ENCODE measurements around the gene AQP5. TPM values are rescaled to one million over a fixed set of nuclear protein-coding genes. Genes with fewer than 3 reads are reported as not detected.
"Not testable (repeated sequence)": the region's sequence is repeated elsewhere in the genome, so short reads cannot be mapped to it uniquely, and the experiment has no call there.

Gene AQP5
- total and polyA plus RNA-seq, 2 donors from 2014 or later: 0.91 to 0.99 TPM

GRCh38 chr12:49984476-49985359, 23.0 kb downstream of the AQP5 start:
- Histone ChIP-seq H3K9me3 (ENCODE audit: control insufficient read depth in 2 of 3, insufficient read depth in 1 of 3, low read length in 3 of 3) (no peaks in the 10 kb centered on the region), H3K4me1 (ENCODE audit: control insufficient read depth in 2 of 3, insufficient read depth in 2 of 3, low read depth in 1 of 3, low read length in 3 of 3) (peaks cover 3 to 24% (median 16%) of the 10 kb centered on the region in 3 donors), H3K27ac (ENCODE audit: low read depth in 2 of 2, low read length in 2 of 2) (no peak overlapping the region), H3K36me3 (ENCODE audit: control insufficient read depth in 2 of 3, insufficient read depth in 3 of 3, low read length in 3 of 3) (no peaks in the 10 kb centered on the region), H3K4me3 (ENCODE audit: low read length in 3 of 3) (no peak overlapping the region), H3K27me3 (ENCODE audit: control insufficient read depth, insufficient read depth, low read length) (no peaks in the 10 kb centered on the region), H3K9ac (ENCODE audit: low read length in 3 of 3) (no peak overlapping the region)
- no peak for DNase-seq
- no peak for FAIRE-seq
- intact Hi-C loops (cut with DNase I): no loop called here
- no peak for TF ChIP-seq CTCF (IDR thresholded peaks at IDR 0.05; ENCODE audit: borderline replicate concordance, extremely low read depth, insufficient read depth)

- DNase-seq (no peak), FAIRE-seq (no peak)
- intact Hi-C loops (cut with DNase I): no loop called here
- peaks cover 3 to 20% (median 13%) of the 10 kb centered on the region in 3 donors for H3K4me1 ChIP-seq (ENCODE audit: control insufficient read depth in 2 of 3, insufficient read depth in 2 of 3, low read depth in 1 of 3, low read length in 3 of 3)
- no peak for TF ChIP-seq CTCF (IDR thresholded peaks at IDR 0.05; ENCODE audit: borderline replicate concordance, extremely low read depth, insufficient read depth)
- no peak overlapping the region for H3K27ac ChIP-seq (ENCODE audit: low read depth in 2 of 2, low read length in 2 of 2)
- no peak overlapping the region for H3K9ac ChIP-seq (ENCODE audit: low read length in 3 of 3)
- no peaks in the 10 kb centered on the region for H3K27me3 ChIP-seq (ENCODE audit: control insufficient read depth, insufficient read depth, low read length)
- no peaks in the 10 kb centered on the region for H3K9me3 ChIP-seq (ENCODE audit: control insufficient read depth in 2 of 3, insufficient read depth in 1 of 3, low read length in 3 of 3)
- H3K36me3 ChIP-seq (ENCODE audit: control insufficient read depth in 2 of 3, insufficient read depth in 3 of 3, low read length in 3 of 3): no peaks in the 10 kb centered on the region
- H3K4me3 ChIP-seq (ENCODE audit: low read length in 3 of 3): no peak overlapping the region
Measured at GRCh38 chr12:49985981-49986380, 24.3 kb downstream of the AQP5 start.

- DNase-seq; H3K4me3 ChIP-seq (ENCODE audit: low read length in 3 of 3); H3K36me3 ChIP-seq (ENCODE audit: control insufficient read depth in 2 of 3, insufficient read depth in 3 of 3, low read length in 3 of 3); FAIRE-seq; H3K9me3 ChIP-seq (ENCODE audit: control insufficient read depth in 2 of 3, insufficient read depth in 1 of 3, low read length in 3 of 3); H3K27ac ChIP-seq (ENCODE audit: low read depth in 2 of 2, low read length in 2 of 2); H3K9ac ChIP-seq (ENCODE audit: low read length in 3 of 3); intact Hi-C loops (cut with DNase I); H3K27me3 ChIP-seq (ENCODE audit: control insufficient read depth, insufficient read depth, low read length): not testable (repeated sequence)
- peaks cover 3 to 18% (median 12%) of the 10 kb centered on the region in 3 donors for H3K4me1 ChIP-seq (ENCODE audit: control insufficient read depth in 2 of 3, insufficient read depth in 2 of 3, low read depth in 1 of 3, low read length in 3 of 3)
Measured at GRCh38 chr12:49986476-49986875, 24.8 kb downstream of the AQP5 start.

- peak in 2 of 5 donors; percentile 38 to 60 for DNase-seq
- no peaks in the 10 kb centered on the region for H3K27me3 ChIP-seq (ENCODE audit: control insufficient read depth, insufficient read depth, low read length)
- peak overlapping the region; percentile 8 to 50 for H3K27ac ChIP-seq (ENCODE audit: low read depth in 2 of 2, low read length in 2 of 2)
- H3K9ac ChIP-seq (ENCODE audit: low read length in 3 of 3): no peak overlapping the region
- H3K9me3 ChIP-seq (ENCODE audit: control insufficient read depth in 2 of 3, insufficient read depth in 1 of 3, low read length in 3 of 3): no peaks in the 10 kb centered on the region
- TF ChIP-seq CTCF (IDR thresholded peaks at IDR 0.05; ENCODE audit: borderline replicate concordance, extremely low read depth, insufficient read depth): no peak
- peaks cover 3 to 18% (median 10%) of the 10 kb centered on the region in 3 donors for H3K4me1 ChIP-seq (ENCODE audit: control insufficient read depth in 2 of 3, insufficient read depth in 2 of 3, low read depth in 1 of 3, low read length in 3 of 3)
- H3K4me3 ChIP-seq (ENCODE audit: low read length in 3 of 3): no peak overlapping the region
- H3K36me3 ChIP-seq (ENCODE audit: control insufficient read depth in 2 of 3, insufficient read depth in 3 of 3, low read length in 3 of 3): no peaks in the 10 kb centered on the region
- intact Hi-C loops (cut with DNase I): no loop called here
- no peak for FAIRE-seq
Measured at GRCh38 chr12:49987625-49988303, 26.1 kb downstream of the AQP5 start.

DNA sequence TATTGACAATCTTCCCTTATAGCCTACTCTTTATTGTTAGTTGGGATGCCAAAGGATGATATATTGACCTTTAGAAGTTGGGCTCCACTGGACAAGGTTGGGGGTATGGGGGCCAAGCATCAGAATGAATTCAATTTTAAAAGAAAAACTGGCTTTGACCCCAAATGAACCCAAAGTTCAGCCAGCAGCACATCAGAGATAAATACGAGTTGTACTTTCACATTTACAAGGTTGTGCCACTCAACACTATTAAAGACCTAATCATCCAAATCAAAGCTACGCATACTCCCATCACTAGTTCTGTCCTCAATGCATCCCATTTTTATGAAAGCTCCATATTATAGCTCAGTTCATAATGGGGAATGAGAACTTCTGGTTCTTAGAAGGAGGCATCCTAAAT, 27.7 kb downstream of the AQP5 start:
- H3K27me3 ChIP-seq (ENCODE audit: control insufficient read depth, insufficient read depth, low read length); intact Hi-C loops (cut with DNase I); H3K27ac ChIP-seq (ENCODE audit: low read depth in 2 of 2, low read length in 2 of 2); DNase-seq; H3K4me3 ChIP-seq (ENCODE audit: low read length in 3 of 3); FAIRE-seq; H3K36me3 ChIP-seq (ENCODE audit: control insufficient read depth in 2 of 3, insufficient read depth in 3 of 3, low read length in 3 of 3); H3K9me3 ChIP-seq (ENCODE audit: control insufficient read depth in 2 of 3, insufficient read depth in 1 of 3, low read length in 3 of 3); H3K4me1 ChIP-seq (ENCODE audit: control insufficient read depth in 2 of 3, insufficient read depth in 2 of 3, low read depth in 1 of 3, low read length in 3 of 3); H3K9ac ChIP-seq (ENCODE audit: low read length in 3 of 3): not testable (repeated sequence)
